BLaER1 (cell line): ENCODE measurements around the gene RNF150.

Source experiments
- H3K27ac ChIP-seq: shearing (Covaris generic); formaldehyde crosslinking; 2 replicates; pipeline ENCODE4 v1.8.1; 2022
- H3K27me3 ChIP-seq: shearing (Covaris generic); formaldehyde crosslinking; 2 replicates; pipeline ENCODE4 v1.8.1; 2022
- H3K36me3 ChIP-seq: shearing (Covaris generic); formaldehyde crosslinking; 2 replicates; pipeline ENCODE4 v1.8.1; 2022
- H3K4me1 ChIP-seq: shearing (Covaris generic); formaldehyde crosslinking; 2 replicates; pipeline ENCODE4 v1.8.1; 2022
- H3K4me2 ChIP-seq: shearing (Covaris generic); formaldehyde crosslinking; 2 replicates; pipeline ENCODE4 v1.8.1; 2022
- H3K4me3 ChIP-seq: shearing (Covaris generic); formaldehyde crosslinking; 2 replicates; pipeline ENCODE4 v1.8.1; 2022
- H3K9ac ChIP-seq: shearing (Covaris generic); formaldehyde crosslinking; 2 replicates; pipeline ENCODE4 v1.8.1; 2022
- H3K9me3 ChIP-seq: shearing (Covaris generic); formaldehyde crosslinking; 2 replicates; pipeline ENCODE4 v1.8.1; 2022
- H4K20me1 ChIP-seq: shearing (Covaris generic); formaldehyde crosslinking; 2 replicates; pipeline ENCODE4 v1.8.1; 2022
- Cebpa-rat ChIP-seq: shearing (Covaris generic); IDR thresholded peaks from 2 replicates; pipeline ENCODE4 v1.8.1; 2022

RNF150 gene

GRCh38 chr4:140849526-140849925 is 283.7 kb downstream of the RNF150 start:
- TF ChIP-seq Cebpa-rat: no peak
- Histone ChIP-seq H3K36me3 (no peaks in the 10 kb centered on the region), H3K27ac (no peak overlapping the region), H3K4me2 (no peak overlapping the region), H3K9ac (no peak overlapping the region), H3K4me1 (no peaks in the 10 kb centered on the region), H3K4me3 (no peak overlapping the region), H4K20me1 (no peaks in the 10 kb centered on the region), H3K9me3 (no peaks in the 10 kb centered on the region), H3K27me3 (no peaks in the 10 kb centered on the region)

GRCh38 chr4:140846736-140847135 is 286.5 kb downstream of the RNF150 start:
- no peak overlapping the region for H3K9ac ChIP-seq
- H3K36me3 ChIP-seq: no peaks in the 10 kb centered on the region
- TF ChIP-seq Cebpa-rat: no peak
- H3K27me3 ChIP-seq: no peaks in the 10 kb centered on the region
- no peaks in the 10 kb centered on the region for H4K20me1 ChIP-seq
- H3K4me2 ChIP-seq: no peak overlapping the region
- no peaks in the 10 kb centered on the region for H3K4me1 ChIP-seq
- H3K4me3 ChIP-seq: no peak overlapping the region
- H3K9me3 ChIP-seq: no peaks in the 10 kb centered on the region
- no peak overlapping the region for H3K27ac ChIP-seq

- Histone ChIP-seq H3K4me1 (no peaks in the 10 kb centered on the region), H4K20me1 (no peaks in the 10 kb centered on the region), H3K4me2 (no peak overlapping the region), H3K27ac (no peak overlapping the region), H3K9me3 (no peaks in the 10 kb centered on the region), H3K9ac (no peak overlapping the region), H3K36me3 (no peaks in the 10 kb centered on the region), H3K27me3 (no peaks in the 10 kb centered on the region), H3K4me3 (no peak overlapping the region)
- no peak for TF ChIP-seq Cebpa-rat
These were observed 289.2 kb downstream of the RNF150 start for GRCh38 chr4:140844061-140844460.

GRCh38 chr4:140841186-140841585 is 292.1 kb downstream of the RNF150 start:
- Histone ChIP-seq H4K20me1 (no peaks in the 10 kb centered on the region), H3K4me2 (no peak overlapping the region), H3K27ac (no peak overlapping the region), H3K27me3 (no peaks in the 10 kb centered on the region), H3K9me3 (no peaks in the 10 kb centered on the region), H3K4me1 (no peaks in the 10 kb centered on the region), H3K9ac (no peak overlapping the region), H3K4me3 (no peak overlapping the region), H3K36me3 (no peaks in the 10 kb centered on the region)
- TF ChIP-seq Cebpa-rat: no peak

- no peak overlapping the region for H3K4me3 ChIP-seq
- H3K4me2 ChIP-seq: no peak overlapping the region
- H3K9me3 ChIP-seq: no peaks in the 10 kb centered on the region
- H3K4me1 ChIP-seq: no peaks in the 10 kb centered on the region
- no peak for TF ChIP-seq Cebpa-rat
- no peaks in the 10 kb centered on the region for H3K36me3 ChIP-seq
- H3K9ac ChIP-seq: no peak overlapping the region
- no peak overlapping the region for H3K27ac ChIP-seq
- H4K20me1 ChIP-seq: no peaks in the 10 kb centered on the region
- no peaks in the 10 kb centered on the region for H3K27me3 ChIP-seq
These were observed 293.1 kb downstream of the RNF150 start for GRCh38 chr4:140839888-140840790.

DNA sequence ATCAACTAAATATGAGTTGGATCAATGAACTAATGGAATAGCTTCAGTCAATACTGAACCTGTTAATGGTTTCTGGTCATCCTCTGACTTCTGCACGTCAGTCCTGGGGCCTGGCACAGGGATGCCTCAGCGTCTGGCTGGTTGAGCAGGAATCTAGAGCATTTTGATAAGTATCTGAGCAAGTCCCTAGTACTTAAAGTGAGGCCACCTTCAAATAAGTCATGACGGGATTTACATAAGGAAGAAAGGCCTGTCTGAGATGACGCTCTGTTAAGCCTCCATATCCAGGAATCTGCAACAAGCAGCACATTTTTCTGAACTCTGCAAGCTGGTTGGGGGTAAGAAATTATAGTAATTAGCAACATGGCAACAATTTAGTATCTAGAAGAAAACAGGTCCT is 293.9 kb downstream of the RNF150 start:
- no peaks in the 10 kb centered on the region for H3K27me3 ChIP-seq
- H3K4me3 ChIP-seq: no peak overlapping the region
- no peaks in the 10 kb centered on the region for H3K36me3 ChIP-seq
- H3K9me3 ChIP-seq: no peaks in the 10 kb centered on the region
- H3K4me2 ChIP-seq: no peak overlapping the region
- no peak overlapping the region for H3K9ac ChIP-seq
- H3K27ac ChIP-seq: no peak overlapping the region
- no peak for TF ChIP-seq Cebpa-rat
- no peaks in the 10 kb centered on the region for H3K4me1 ChIP-seq
- no peaks in the 10 kb centered on the region for H4K20me1 ChIP-seq

- H3K27me3 ChIP-seq: no peaks in the 10 kb centered on the region
- no peaks in the 10 kb centered on the region for H3K9me3 ChIP-seq
- no peak overlapping the region for H3K4me3 ChIP-seq
- TF ChIP-seq Cebpa-rat: no peak
- no peaks in the 10 kb centered on the region for H3K4me1 ChIP-seq
- H3K36me3 ChIP-seq: no peaks in the 10 kb centered on the region
- no peak overlapping the region for H3K9ac ChIP-seq
- no peaks in the 10 kb centered on the region for H4K20me1 ChIP-seq
- no peak overlapping the region for H3K4me2 ChIP-seq
- H3K27ac ChIP-seq: no peak overlapping the region
These were observed 295.5 kb downstream of the RNF150 start for GRCh38 chr4:140837736-140838135.

DNA sequence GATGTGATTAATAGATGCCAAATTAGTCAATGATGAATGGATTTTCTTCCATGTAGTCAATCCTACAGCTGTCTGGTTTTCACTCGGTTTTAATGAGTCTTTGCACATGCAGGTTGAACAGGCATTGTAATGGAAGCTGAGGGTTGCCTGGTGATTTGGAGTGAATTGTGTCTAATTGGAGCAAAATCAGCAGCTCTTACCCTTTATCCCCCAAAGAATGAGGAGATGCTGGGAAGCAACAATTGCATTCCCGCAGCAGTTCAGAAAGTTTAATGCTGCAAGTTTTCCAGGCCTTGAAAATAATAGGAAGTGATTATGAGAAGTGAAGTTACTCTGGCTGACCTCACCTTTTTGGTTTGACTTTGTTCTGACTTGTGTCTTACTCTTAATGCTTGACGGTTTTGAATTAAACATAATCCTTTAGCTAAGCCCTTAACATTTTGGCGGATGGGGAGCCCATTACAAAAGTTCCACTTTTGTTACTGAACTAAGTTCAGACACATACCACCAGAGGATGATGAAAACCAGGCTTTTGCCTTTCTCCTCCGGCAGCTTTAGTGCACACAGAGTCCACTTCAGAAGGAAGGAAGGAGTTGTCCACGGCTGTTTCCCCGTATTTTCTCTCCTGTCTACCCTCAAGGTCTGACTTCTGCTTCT is 298.3 kb downstream of the RNF150 start:
- no peak for TF ChIP-seq Cebpa-rat
- H3K9me3 ChIP-seq: no peaks in the 10 kb centered on the region
- H3K27me3 ChIP-seq: no peaks in the 10 kb centered on the region
- H3K36me3 ChIP-seq: no peaks in the 10 kb centered on the region
- H3K4me3 ChIP-seq: no peak overlapping the region
- no peaks in the 10 kb centered on the region for H3K4me1 ChIP-seq
- H3K9ac ChIP-seq: no peak overlapping the region
- H4K20me1 ChIP-seq: no peaks in the 10 kb centered on the region
- H3K4me2 ChIP-seq: no peak overlapping the region
- H3K27ac ChIP-seq: no peak overlapping the region

GRCh38 chr4:140833280-140833679 is 300.0 kb downstream of the RNF150 start:
- H3K9ac ChIP-seq: no peak overlapping the region
- TF ChIP-seq Cebpa-rat: no peak
- no peaks in the 10 kb centered on the region for H3K27me3 ChIP-seq
- H3K9me3 ChIP-seq: no peaks in the 10 kb centered on the region
- H3K36me3 ChIP-seq: no peaks in the 10 kb centered on the region
- no peak overlapping the region for H3K4me2 ChIP-seq
- no peak overlapping the region for H3K4me3 ChIP-seq
- no peaks in the 10 kb centered on the region for H4K20me1 ChIP-seq
- no peak overlapping the region for H3K27ac ChIP-seq
- no peaks in the 10 kb centered on the region for H3K4me1 ChIP-seq

- no peak for TF ChIP-seq Cebpa-rat
- H3K4me1 ChIP-seq: no peaks in the 10 kb centered on the region
- no peak overlapping the region for H3K4me2 ChIP-seq
- H3K4me3 ChIP-seq: no peak overlapping the region
- H3K27ac ChIP-seq: no peak overlapping the region
- no peaks in the 10 kb centered on the region for H3K27me3 ChIP-seq
- no peak overlapping the region for H3K9ac ChIP-seq
- no peaks in the 10 kb centered on the region for H3K9me3 ChIP-seq
- no peaks in the 10 kb centered on the region for H3K36me3 ChIP-seq
- H4K20me1 ChIP-seq: no peaks in the 10 kb centered on the region
These were observed 303.4 kb downstream of the RNF150 start for GRCh38 chr4:140829825-140830224.
